ENCODE data around the gene G3BP1. TPM values are rescaled to one million over a fixed set of nuclear protein-coding genes. Genes with fewer than 3 reads are reported as not detected.

The G3BP1 gene
- total RNA-seq, 1 donor from 2014 or later = 211 TPM

GRCh38 chr5:151757233-151758140 lies 14.3 kb upstream of the G3BP1 start:
- H3K9me3 Mint-ChIP-seq = no peaks in the 10 kb centered on the region
- no peaks in the 10 kb centered on the region for H3K27me3 Mint-ChIP-seq (ENCODE audit: low read depth)
- H3K4me1 Mint-ChIP-seq = peaks cover 28% of the 10 kb centered on the region
- TF ChIP-seq CTCF (IDR thresholded peaks at IDR 0.05; ENCODE audit: unreplicated experiment) = no peak
- peaks cover 11% of the 10 kb centered on the region for H3K36me3 Mint-ChIP-seq
- no peak for DNase-seq (ENCODE audit: low spot score in 2 of 2, unreplicated experiment in 2 of 2)
- peak overlapping the region; percentile 83 for H3K4me3 Mint-ChIP-seq
- H3K27ac Mint-ChIP-seq = peak overlapping the region; percentile 93

GRCh38 chr5:151758141-151758429 lies 13.7 kb upstream of the G3BP1 start:
- H3K4me3 Mint-ChIP-seq = peak overlapping the region; percentile 83
- peak overlapping the region; percentile 93 for H3K27ac Mint-ChIP-seq
- TF ChIP-seq CTCF (IDR thresholded peaks at IDR 0.05; ENCODE audit: unreplicated experiment) = no peak
- peaks cover 30% of the 10 kb centered on the region for H3K4me1 Mint-ChIP-seq
- peaks cover 5% of the 10 kb centered on the region for H3K36me3 Mint-ChIP-seq
- H3K9me3 Mint-ChIP-seq = no peaks in the 10 kb centered on the region
- H3K27me3 Mint-ChIP-seq (ENCODE audit: low read depth) = no peaks in the 10 kb centered on the region
- no peak for DNase-seq (ENCODE audit: low spot score in 2 of 2, unreplicated experiment in 2 of 2)

- no peak for TF ChIP-seq CTCF (IDR thresholded peaks at IDR 0.05; ENCODE audit: unreplicated experiment)
- Mint-ChIP-seq H3K9me3 (no peaks in the 10 kb centered on the region), H3K27ac (peak within 1 kb of the TSS; percentile 93), H3K4me1 (peaks cover 30% of the 10 kb centered on the region), H3K36me3 (peaks cover under 1% of the 10 kb centered on the region), H3K27me3 (ENCODE audit: low read depth) (no peaks in the 10 kb centered on the region), H3K4me3 (peak within 1 kb of the TSS; percentile 83)
- peak; percentile 80 to 95 for DNase-seq (ENCODE audit: low spot score in 2 of 2, unreplicated experiment in 2 of 2)
Measured at GRCh38 chr5:151758430-151759241, 13.1 kb upstream of the G3BP1 start, which contains the start of gene ATOX1. ATOX1 (minus strand) TSS chr5:151758631; CDS start chr5:151758551, 80 bp downstream.

GRCh38 chr5:151764801-151765200 lies 7.0 kb upstream of the G3BP1 start:
- Mint-ChIP-seq H3K36me3 (no peaks in the 10 kb centered on the region), H3K4me3 (no peak overlapping the region), H3K9me3 (no peaks in the 10 kb centered on the region), H3K27ac (no peak overlapping the region), H3K4me1 (peaks cover 12% of the 10 kb centered on the region), H3K27me3 (ENCODE audit: low read depth) (no peaks in the 10 kb centered on the region)
- DNase-seq (ENCODE audit: low spot score in 2 of 2, unreplicated experiment in 2 of 2) = no peak
- no peak for TF ChIP-seq CTCF (IDR thresholded peaks at IDR 0.05; ENCODE audit: unreplicated experiment)

- no peaks in the 10 kb centered on the region for H3K36me3 Mint-ChIP-seq
- no peaks in the 10 kb centered on the region for H3K9me3 Mint-ChIP-seq
- peaks cover 16% of the 10 kb centered on the region for H3K4me1 Mint-ChIP-seq
- no peak for DNase-seq (ENCODE audit: low spot score in 2 of 2, unreplicated experiment in 2 of 2)
- no peak overlapping the region for H3K4me3 Mint-ChIP-seq
- no peak for TF ChIP-seq CTCF (IDR thresholded peaks at IDR 0.05; ENCODE audit: unreplicated experiment)
- no peaks in the 10 kb centered on the region for H3K27me3 Mint-ChIP-seq (ENCODE audit: low read depth)
- no peak overlapping the region for H3K27ac Mint-ChIP-seq
Measured at GRCh38 chr5:151766975-151767374, 4.8 kb upstream of the G3BP1 start.

All from mesothelial cell of epicardium (in vitro differentiated cells).